ENCODE measurements around the gene APOL4. TPM values are rescaled to one million over a fixed set of nuclear protein-coding genes. Genes with fewer than 3 reads are reported as not detected.

The APOL4 gene
- total and polyA plus RNA-seq, 2 of the 4 experiments (the other 2 are of a cell fraction): 0.07 TPM; not detected in 1

DNA sequence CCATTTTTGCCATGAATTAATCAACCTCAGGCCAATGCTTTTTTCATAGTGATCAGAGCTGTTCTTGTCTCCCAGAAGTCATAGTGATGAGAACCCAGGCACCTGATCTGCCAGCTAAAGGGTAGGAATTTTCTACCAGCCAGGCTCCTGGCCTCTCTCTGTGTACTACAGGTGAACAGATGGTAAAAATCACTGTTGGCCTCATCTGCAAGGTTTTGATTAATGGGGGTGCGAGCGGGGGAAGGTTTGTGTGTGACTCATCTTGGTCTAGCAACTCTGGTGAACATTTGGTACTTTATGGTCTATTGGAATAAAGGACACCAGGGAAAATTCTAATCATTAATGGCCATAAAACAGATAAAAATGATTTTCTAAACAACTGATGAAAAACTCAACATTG lies 14.4 kb upstream of the APOL4 start:
- no peak overlapping the region for H3K4me3 ChIP-seq (ENCODE audit: insufficient read depth, low read depth, low read length)
- no peak for DNase-seq
- H2AK9ac ChIP-seq (replicated peaks; ENCODE audit: low read depth, low read length, poor library complexity): no peak overlapping the region
- H4K5ac ChIP-seq (ENCODE audit: low read depth, low read length): no peak overlapping the region
- dilution Hi-C loops (cut with HindIII; ENCODE audit: low sequenced_read_pairs, unreplicated experiment): no loop called here
- H3K23ac ChIP-seq (ENCODE audit: low read depth, low read length): no peak overlapping the region
- H2AK5ac ChIP-seq (ENCODE audit: low read depth, low read length): no peak overlapping the region
- H2BK20ac ChIP-seq (ENCODE audit: low read depth, low read length): no peak overlapping the region
- H3K9me1 ChIP-seq (ENCODE audit: insufficient read depth, low read length): peaks cover 4% of the 10 kb centered on the region; the same call in 1 of the 2 replicates
- WGBS, 2 experiments (ENCODE audit: extremely low coverage in 2 of 2, insufficient read length in 1 of 2): no CpG with 5 or more reads among the region's 2 CpGs
- POLR2A ChIA-PET (ENCODE audit: unreplicated experiment): no interaction called here
- ATAC-seq (ENCODE audit: low read depth): no peak
- H3K14ac ChIP-seq (replicated peaks; ENCODE audit: low read depth, low read length): no peak overlapping the region
- no peak overlapping the region for H2BK15ac ChIP-seq (ENCODE audit: low read depth, low read length)
- no peaks in the 10 kb centered on the region for H4K20me1 ChIP-seq (ENCODE audit: insufficient read depth, low read length)
- H2AFZ ChIP-seq (replicated peaks; ENCODE audit: low read length, poor library complexity): no peak overlapping the region
- no peak overlapping the region for H3K9ac ChIP-seq (ENCODE audit: low read depth, low read length)
- H3K4me1 ChIP-seq (ENCODE audit: control insufficient read depth, insufficient read depth, low read length): peaks cover 3% of the 10 kb centered on the region; the same call in 1 of the 2 replicates
- intact Hi-C loops (cut with micrococcal nuclease): no loop called here
- no peaks in the 10 kb centered on the region for H3K9me3 ChIP-seq (ENCODE audit: control insufficient read depth, insufficient read depth, low read length)
- H2BK5ac ChIP-seq (ENCODE audit: low read depth, low read length, poor library complexity, severe bottlenecking): no peak overlapping the region
- BruUV-seq (replicated peaks): no TSS peak
- no peak overlapping the region for H3K4me2 ChIP-seq (ENCODE audit: low read depth, low read length)
- H4K8ac ChIP-seq (ENCODE audit: low read depth in 2 of 2, low read length in 2 of 2): no peak overlapping the region
- no peak overlapping the region for H3K4ac ChIP-seq (ENCODE audit: low read depth, low read length)
- no peak overlapping the region for H3K27ac ChIP-seq (ENCODE audit: insufficient read depth, low read length)
- no peak overlapping the region for H3K56ac ChIP-seq (ENCODE audit: extremely low read depth, insufficient read depth, low read length)
- H3K18ac ChIP-seq (ENCODE audit: low read depth, low read length): no peak overlapping the region
- in situ Hi-C loops (cut with MboI; ENCODE audit: low sequenced_read_pairs): no loop called here
- H3K27me3 ChIP-seq (ENCODE audit: control insufficient read depth, insufficient read depth, low read length): peaks cover 53% of the 10 kb centered on the region
- CTCF ChIA-PET: no interaction called here
- no peak overlapping the region for H2BK120ac ChIP-seq (ENCODE audit: low read depth, low read length)
- TF ChIP-seq, protein P1, sequence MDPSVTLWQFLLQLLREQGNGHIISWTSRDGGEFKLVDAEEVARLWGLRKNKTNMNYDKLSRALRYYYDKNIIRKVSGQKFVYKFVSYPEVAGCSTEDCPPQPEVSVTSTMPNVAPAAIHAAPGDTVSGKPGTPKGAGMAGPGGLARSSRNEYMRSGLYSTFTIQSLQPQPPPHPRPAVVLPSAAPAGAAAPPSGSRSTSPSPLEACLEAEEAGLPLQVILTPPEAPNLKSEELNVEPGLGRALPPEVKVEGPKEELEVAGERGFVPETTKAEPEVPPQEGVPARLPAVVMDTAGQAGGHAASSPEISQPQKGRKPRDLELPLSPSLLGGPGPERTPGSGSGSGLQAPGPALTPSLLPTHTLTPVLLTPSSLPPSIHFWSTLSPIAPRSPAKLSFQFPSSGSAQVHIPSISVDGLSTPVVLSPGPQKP (IDR thresholded peaks at IDR 0.05; ENCODE audit: borderline replicate concordance, low read depth, low read length): no peak
- TF ChIP-seq, protein P2, sequence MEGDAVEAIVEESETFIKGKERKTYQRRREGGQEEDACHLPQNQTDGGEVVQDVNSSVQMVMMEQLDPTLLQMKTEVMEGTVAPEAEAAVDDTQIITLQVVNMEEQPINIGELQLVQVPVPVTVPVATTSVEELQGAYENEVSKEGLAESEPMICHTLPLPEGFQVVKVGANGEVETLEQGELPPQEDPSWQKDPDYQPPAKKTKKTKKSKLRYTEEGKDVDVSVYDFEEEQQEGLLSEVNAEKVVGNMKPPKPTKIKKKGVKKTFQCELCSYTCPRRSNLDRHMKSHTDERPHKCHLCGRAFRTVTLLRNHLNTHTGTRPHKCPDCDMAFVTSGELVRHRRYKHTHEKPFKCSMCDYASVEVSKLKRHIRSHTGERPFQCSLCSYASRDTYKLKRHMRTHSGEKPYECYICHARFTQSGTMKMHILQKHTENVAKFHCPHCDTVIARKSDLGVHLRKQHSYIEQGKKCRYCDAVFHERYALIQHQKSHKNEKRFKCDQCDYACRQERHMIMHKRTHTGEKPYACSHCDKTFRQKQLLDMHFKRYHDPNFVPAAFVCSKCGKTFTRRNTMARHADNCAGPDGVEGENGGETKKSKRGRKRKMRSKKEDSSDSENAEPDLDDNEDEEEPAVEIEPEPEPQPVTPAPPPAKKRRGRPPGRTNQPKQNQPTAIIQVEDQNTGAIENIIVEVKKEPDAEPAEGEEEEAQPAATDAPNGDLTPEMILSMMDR (conservative IDR thresholded peaks at IDR 0.05; ENCODE audit: low read depth, low read length): no peak
- TF ChIP-seq MAFK (IDR thresholded peaks at IDR 0.05; ENCODE audit: low read depth, low read length): no peak
- TF ChIP-seq BHLHE40 (IDR thresholded peaks at IDR 0.05; ENCODE audit: low read depth, low read length): no peak
- TF ChIP-seq CHD1 (IDR thresholded peaks at IDR 0.05; ENCODE audit: low read depth, low read length): no peak
- no peak for TF ChIP-seq POLR2A (IDR thresholded peaks at IDR 0.05; ENCODE audit: low read depth, low read length)
- TF ChIP-seq, protein P3, sequence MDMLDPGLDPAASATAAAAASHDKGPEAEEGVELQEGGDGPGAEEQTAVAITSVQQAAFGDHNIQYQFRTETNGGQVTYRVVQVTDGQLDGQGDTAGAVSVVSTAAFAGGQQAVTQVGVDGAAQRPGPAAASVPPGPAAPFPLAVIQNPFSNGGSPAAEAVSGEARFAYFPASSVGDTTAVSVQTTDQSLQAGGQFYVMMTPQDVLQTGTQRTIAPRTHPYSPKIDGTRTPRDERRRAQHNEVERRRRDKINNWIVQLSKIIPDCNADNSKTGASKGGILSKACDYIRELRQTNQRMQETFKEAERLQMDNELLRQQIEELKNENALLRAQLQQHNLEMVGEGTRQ (IDR thresholded peaks at IDR 0.05; ENCODE audit: low read depth, low read length): no peak
- TF ChIP-seq RAD21 (IDR thresholded peaks at IDR 0.05; ENCODE audit: low read length): no peak
- TF ChIP-seq SMC3 (IDR thresholded peaks at IDR 0.05; ENCODE audit: low read depth, low read length): no peak
- TF ChIP-seq MAZ (IDR thresholded peaks at IDR 0.05; ENCODE audit: borderline replicate concordance, low read depth, low read length): no peak
- no peak for TF ChIP-seq RCOR1 (IDR thresholded peaks at IDR 0.05; ENCODE audit: insufficient replicate concordance, low read length)
- no peak for TF ChIP-seq MXI1 (IDR thresholded peaks at IDR 0.05; ENCODE audit: borderline replicate concordance, low read depth, low read length)
- TF ChIP-seq FOS (IDR thresholded peaks at IDR 0.05; ENCODE audit: low read depth, low read length): no peak
- no peak for TF ChIP-seq CEBPB (IDR thresholded peaks at IDR 0.05; ENCODE audit: low read depth, low read length)
- no peak for TF ChIP-seq RFX5 (IDR thresholded peaks at IDR 0.05; ENCODE audit: low read depth, low read length)
- no peak for TF ChIP-seq NFE2L2 (IDR thresholded peaks at IDR 0.05; ENCODE audit: low read depth, low read length)
- no peaks in the 10 kb centered on the region for H3K36me3 ChIP-seq (ENCODE audit: control insufficient read depth, insufficient read depth, low read length)
- no peak overlapping the region for H4K91ac ChIP-seq (ENCODE audit: insufficient read depth, low read depth, low read length)
- no peaks in the 10 kb centered on the region for H3K79me1 ChIP-seq (ENCODE audit: low read depth in 1 of 2, low read length in 2 of 2)
